ENCODE data around the gene FKBP9.

DNA sequence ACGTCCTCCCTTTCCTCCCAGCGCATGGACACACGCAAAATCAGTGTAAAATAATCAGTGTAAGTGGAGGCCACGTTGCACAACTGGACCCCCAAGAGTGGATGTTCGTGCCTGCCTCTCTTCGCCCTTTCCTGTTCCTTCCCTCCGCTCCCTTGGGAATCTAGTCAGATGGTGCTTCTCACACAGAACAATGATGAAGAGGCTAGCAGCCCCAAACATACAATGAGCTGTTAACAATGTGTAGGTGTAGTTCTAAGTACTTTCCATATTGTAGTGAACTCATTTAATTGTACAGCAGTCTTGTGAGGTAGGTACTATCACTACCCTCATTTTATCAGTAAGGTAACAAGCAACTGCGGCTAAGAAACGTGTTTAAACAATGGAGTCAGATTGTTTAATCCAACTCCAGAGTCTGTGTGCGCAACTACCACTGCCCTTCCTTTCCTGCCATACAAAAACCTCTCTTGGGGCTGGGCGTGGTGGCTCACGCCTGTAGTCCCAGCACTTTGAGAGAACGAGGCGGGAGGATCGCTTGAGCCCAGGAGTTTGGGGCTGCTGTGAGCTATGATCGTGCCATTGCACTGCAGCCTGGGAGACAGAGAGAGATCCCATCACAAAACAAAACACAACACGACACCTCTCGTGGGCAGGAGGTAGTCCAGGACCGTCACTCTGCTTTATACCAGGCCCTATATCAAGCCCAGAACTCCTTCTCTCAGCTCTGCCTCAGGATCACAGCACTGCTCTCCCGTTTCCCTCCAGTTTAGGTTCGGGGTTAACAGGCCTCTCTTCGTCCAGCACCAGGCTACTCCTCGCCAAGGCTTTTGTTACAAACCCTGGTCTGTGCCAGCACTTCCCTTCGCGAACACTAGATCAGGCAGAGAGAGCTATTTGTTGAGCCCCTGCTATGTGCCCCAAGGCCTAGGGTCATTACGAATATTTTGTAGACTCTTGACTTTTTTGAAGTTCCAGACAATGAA, 1.1 kb downstream of the FKBP9 start:
- TF ChIP-seq POLR2A (IDR thresholded peaks at IDR 0.05; ENCODE audit: low read depth, low read length) (no peak), MAFK (IDR thresholded peaks at IDR 0.05; ENCODE audit: low read depth, low read length) (no peak), RFX5 (IDR thresholded peaks at IDR 0.05; ENCODE audit: low read depth, low read length) (no peak), FOS (IDR thresholded peaks at IDR 0.05; ENCODE audit: low read depth, low read length) (no peak), MXI1 (IDR thresholded peaks at IDR 0.05; ENCODE audit: borderline replicate concordance, low read depth, low read length) (no peak), NFE2L2 (IDR thresholded peaks at IDR 0.05; ENCODE audit: low read depth, low read length) (no peak)
- TF ChIP-seq, protein P1, sequence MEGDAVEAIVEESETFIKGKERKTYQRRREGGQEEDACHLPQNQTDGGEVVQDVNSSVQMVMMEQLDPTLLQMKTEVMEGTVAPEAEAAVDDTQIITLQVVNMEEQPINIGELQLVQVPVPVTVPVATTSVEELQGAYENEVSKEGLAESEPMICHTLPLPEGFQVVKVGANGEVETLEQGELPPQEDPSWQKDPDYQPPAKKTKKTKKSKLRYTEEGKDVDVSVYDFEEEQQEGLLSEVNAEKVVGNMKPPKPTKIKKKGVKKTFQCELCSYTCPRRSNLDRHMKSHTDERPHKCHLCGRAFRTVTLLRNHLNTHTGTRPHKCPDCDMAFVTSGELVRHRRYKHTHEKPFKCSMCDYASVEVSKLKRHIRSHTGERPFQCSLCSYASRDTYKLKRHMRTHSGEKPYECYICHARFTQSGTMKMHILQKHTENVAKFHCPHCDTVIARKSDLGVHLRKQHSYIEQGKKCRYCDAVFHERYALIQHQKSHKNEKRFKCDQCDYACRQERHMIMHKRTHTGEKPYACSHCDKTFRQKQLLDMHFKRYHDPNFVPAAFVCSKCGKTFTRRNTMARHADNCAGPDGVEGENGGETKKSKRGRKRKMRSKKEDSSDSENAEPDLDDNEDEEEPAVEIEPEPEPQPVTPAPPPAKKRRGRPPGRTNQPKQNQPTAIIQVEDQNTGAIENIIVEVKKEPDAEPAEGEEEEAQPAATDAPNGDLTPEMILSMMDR (conservative IDR thresholded peaks at IDR 0.05; ENCODE audit: low read depth, low read length): no peak
